ENCODE data around the gene WARS2.

Gene WARS2

GRCh38 chr1:118995312-118996016 lies 145.0 kb downstream of the WARS2 start:
- no peak for DNase-seq

- DNase-seq: no peak
These were observed 146.8 kb downstream of the WARS2 start for GRCh38 chr1:118993700-118994026.

- DNase-seq: no peak
These were observed 147.4 kb downstream of the WARS2 start for GRCh38 chr1:118992868-118993699.

- no peak for DNase-seq
These were observed 148.1 kb downstream of the WARS2 start for GRCh38 chr1:118992237-118992825.

GRCh38 chr1:118991448-118991847 lies 149.0 kb downstream of the WARS2 start:
- no peak for DNase-seq

GRCh38 chr1:118990513-118991152 lies 149.8 kb downstream of the WARS2 start:
- DNase-seq: no peak

GRCh38 chr1:118989878-118990378 lies 150.5 kb downstream of the WARS2 start:
- DNase-seq: no peak

- DNase-seq: no peak
These were observed 151.2 kb downstream of the WARS2 start for GRCh38 chr1:118989006-118989815.

- DNase-seq: no peak
These were observed 152.1 kb downstream of the WARS2 start, which contains the start of gene TBX15 for GRCh38 chr1:118988186-118989005. Gene TBX15 (minus strand): TSS chr1:118988343. CDS start chr1:118987795, 548 bp downstream.

- DNase-seq: no peak
These were observed 152.8 kb downstream of the WARS2 start for GRCh38 chr1:118987468-118988185.

GRCh38 chr1:118986555-118987467 lies 153.6 kb downstream of the WARS2 start:
- DNase-seq: no peak

GRCh38 chr1:118985640-118986554 lies 154.6 kb downstream of the WARS2 start:
- no peak for DNase-seq

GRCh38 chr1:118984722-118985639 lies 155.5 kb downstream of the WARS2 start:
- no peak for DNase-seq

GRCh38 chr1:118984086-118984721 lies 156.2 kb downstream of the WARS2 start:
- DNase-seq: no peak

GRCh38 chr1:118983558-118984041 lies 156.9 kb downstream of the WARS2 start:
- no peak for DNase-seq

- no peak for DNase-seq
These were observed 157.5 kb downstream of the WARS2 start for GRCh38 chr1:118982821-118983557.

Data from NCI-H1694 treated with DMSO at 0.1 percent for 48 hours (cell line).